Calu3 (cell line): ENCODE data around the gene CRYAB. TPM values are rescaled to one million over a fixed set of nuclear protein-coding genes. Genes with fewer than 3 reads are reported as not detected.

Experiments
- BruUV-seq: library from RNA; stranded (reverse); fragments of 400-500 nt; replicated peaks from 2 replicates; lab custom pipeline; 2021; lab: Mats Ljungman, UMichigan
- CTCF ChIA-PET: fragments of 300-600 bp; sonication (Branson Sonifier 250); formaldehyde crosslinking; loops from one replicate; lab custom pipeline; 2022; ENCODE audit warnings: antibody characterized with exemption; lab: Charles Lee
- DNase-seq: peaks from one replicate; pipeline ENCODE4 v3.0.0; 2022
- H3K27ac Mint-ChIP-seq: one replicate; pipeline ENCODE4 v1.8.0; 2022; ENCODE audit warnings: mixed read lengths; ENCODE audit not compliant: unreplicated experiment
- H3K27me3 Mint-ChIP-seq: one replicate; pipeline ENCODE4 v1.8.0; 2022; ENCODE audit warnings: mixed read lengths; ENCODE audit not compliant: unreplicated experiment
- H3K36me3 Mint-ChIP-seq: one replicate; pipeline ENCODE4 v1.8.0; 2022; ENCODE audit warnings: mild to moderate bottlenecking, moderate library complexity, mixed read lengths; ENCODE audit not compliant: insufficient read depth, unreplicated experiment
- H3K4me1 Mint-ChIP-seq: one replicate; pipeline ENCODE4 v1.8.0; 2022; ENCODE audit warnings: mild to moderate bottlenecking, low read depth, mixed read lengths; ENCODE audit not compliant: unreplicated experiment
- H3K4me3 Mint-ChIP-seq: one replicate; pipeline ENCODE4 v1.8.0; 2022; ENCODE audit warnings: mild to moderate bottlenecking, low read depth, moderate library complexity, mixed read lengths; ENCODE audit not compliant: unreplicated experiment
- H3K9me3 Mint-ChIP-seq: one replicate; pipeline ENCODE4 v1.8.0; 2022; ENCODE audit warnings: low read depth, mixed read lengths; ENCODE audit not compliant: unreplicated experiment
- CTCF ChIP-seq: fragments of 200-600 bp; IDR thresholded peaks from one replicate; pipeline ENCODE4 v1.8.0; 2022; ENCODE audit warnings: antibody characterized with exemption; ENCODE audit not compliant: unreplicated experiment
- intact Hi-C: fragments of 100-400 bp; cut with micrococcal nuclease; formaldehyde crosslinking; loops from one replicate; pipeline ENCODE4 v1.10.0; 2022; ENCODE audit not compliant: unreplicated experiment
- total RNA-seq: library from RNA; stranded (reverse); gene quantifications from 2 replicates; pipeline ENCODE4 v1.2.3, GENCODE V29; 2022

The CRYAB gene
- total RNA-seq, 1 experiment from 2014 or later, result 1.9 TPM

DNA sequence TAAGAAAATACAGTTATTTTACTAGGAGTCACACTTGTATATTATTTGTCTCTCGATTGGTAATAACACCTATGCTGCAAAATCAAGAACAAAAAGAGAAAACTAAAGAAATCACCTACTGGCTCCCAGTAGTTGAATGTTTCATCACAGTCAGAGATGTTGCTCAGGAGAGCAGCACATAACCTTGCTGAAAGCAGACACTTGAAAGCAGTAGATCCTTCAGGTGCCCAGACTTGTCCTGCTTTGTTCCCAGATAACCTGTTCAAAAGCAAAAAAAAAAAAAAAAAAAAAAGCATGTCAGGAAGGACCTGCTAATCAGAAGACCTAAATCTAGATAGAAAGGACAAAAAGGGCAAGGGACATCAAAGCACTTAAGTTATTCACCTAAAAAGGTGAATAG, 41.5 kb downstream of the CRYAB start:
- intact Hi-C loops, result loop anchor here (10.0 kb wide), 1 partner anchor 205 kb away; the partner anchor contains the start of genes NKAPD1 and PIH1D2
- BruUV-seq, result no TSS peak
- Mint-ChIP-seq H3K4me1 (no peaks in the 10 kb centered on the region), H3K27ac (no peak overlapping the region), H3K9me3 (no peaks in the 10 kb centered on the region), H3K36me3 (peaks cover 14% of the 10 kb centered on the region), H3K27me3 (no peaks in the 10 kb centered on the region), H3K4me3 (peak overlapping the region; percentile 78)
- CTCF ChIA-PET, result interaction anchor here (1.1 to 2.5 kb wide), 3 partner anchors 57 to 358 kb away, joined by 3 to 12 read pairs (median 11); partner anchors contain the start of gene BTG4
- TF ChIP-seq CTCF, result no peak
- no peak for DNase-seq

GRCh38 chr11:111860257-111860656, 51.3 kb downstream of the CRYAB start:
- CTCF ChIA-PET, result no interaction called here
- no peaks in the 10 kb centered on the region for H3K4me1 Mint-ChIP-seq

More at GRCh38 chr11:111860257-111860656, 51.3 kb downstream of the CRYAB start:
- BruUV-seq, result no TSS peak
- Mint-ChIP-seq H3K27me3 (no peaks in the 10 kb centered on the region), H3K9me3 (no peaks in the 10 kb centered on the region), H3K36me3 (peaks cover 6% of the 10 kb centered on the region), H3K4me3 (no peak overlapping the region), H3K27ac (no peak overlapping the region)
- no peak for DNase-seq
- no peak for TF ChIP-seq CTCF
- intact Hi-C loops, result no loop called here

Other genes with a start within 250 kb of the CRYAB start
- 22.2 and 24.0 TPM in 2 replicates for gene PPP2R1B, start 145.4 kb downstream of the CRYAB start, total RNA-seq
- gene ALG9, start 40.2 kb downstream of the CRYAB start, total RNA-seq, result 12.6 and 14.2 TPM in 2 replicates
- 1.7 and 1.8 TPM in 2 replicates for gene FDXACB1, start 32.6 kb downstream of the CRYAB start, total RNA-seq
- 28.1 and 29.8 TPM in 2 replicates for gene CFAP68, start 32.2 kb downstream of the CRYAB start, total RNA-seq
- gene HSPB2, start 964 bp upstream of the CRYAB start, total RNA-seq, result not detected in 2 replicates
- 6.2 and 7.9 TPM in 2 replicates for gene C11orf52, start 7.1 kb upstream of the CRYAB start, total RNA-seq
- gene DIXDC1, start 25.6 kb upstream of the CRYAB start, total RNA-seq, result 2.6 and 2.9 TPM in 2 replicates
- 25.4 and 27.4 TPM in 2 replicates for gene DLAT, start 113.6 kb upstream of the CRYAB start, total RNA-seq
- 1.6 and 2.2 TPM in 2 replicates for gene PIH1D2, start 162.2 kb upstream of the CRYAB start, total RNA-seq
- gene NKAPD1, start 162.5 kb upstream of the CRYAB start, total RNA-seq, result 13.0 and 14.7 TPM in 2 replicates
- gene TIMM8B, start 175.0 kb upstream of the CRYAB start, total RNA-seq, result 33.2 and 36.7 TPM in 2 replicates
- 56.6 and 59.1 TPM in 2 replicates for gene SDHD, start 175.1 kb upstream of the CRYAB start, total RNA-seq